ENCODE measurements around the gene PCDHB2.

DNA sequence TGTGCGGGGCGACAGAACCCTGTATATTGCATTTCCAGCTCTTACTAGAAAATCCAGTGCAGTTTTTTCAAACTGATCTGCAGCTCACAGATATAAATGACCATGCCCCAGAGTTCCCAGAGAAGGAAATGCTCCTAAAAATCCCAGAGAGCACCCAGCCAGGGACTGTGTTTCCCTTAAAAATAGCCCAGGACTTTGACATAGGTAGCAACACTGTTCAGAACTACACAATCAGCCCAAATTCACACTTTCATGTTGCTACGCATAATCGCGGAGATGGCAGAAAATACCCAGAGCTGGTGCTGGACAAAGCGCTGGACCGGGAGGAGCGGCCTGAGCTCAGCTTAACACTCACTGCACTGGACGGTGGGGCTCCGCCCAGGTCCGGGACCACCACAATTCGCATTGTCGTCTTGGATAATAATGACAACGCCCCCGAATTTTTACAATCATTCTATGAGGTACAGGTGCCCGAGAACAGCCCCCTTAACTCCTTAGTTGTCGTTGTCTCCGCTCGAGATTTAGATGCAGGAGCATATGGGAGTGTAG lies 41.4 kb downstream of the PCDHB2 start:
- no peak for TF ChIP-seq POLR2A (IDR thresholded peaks at IDR 0.05)
- TF ChIP-seq, protein P1, sequence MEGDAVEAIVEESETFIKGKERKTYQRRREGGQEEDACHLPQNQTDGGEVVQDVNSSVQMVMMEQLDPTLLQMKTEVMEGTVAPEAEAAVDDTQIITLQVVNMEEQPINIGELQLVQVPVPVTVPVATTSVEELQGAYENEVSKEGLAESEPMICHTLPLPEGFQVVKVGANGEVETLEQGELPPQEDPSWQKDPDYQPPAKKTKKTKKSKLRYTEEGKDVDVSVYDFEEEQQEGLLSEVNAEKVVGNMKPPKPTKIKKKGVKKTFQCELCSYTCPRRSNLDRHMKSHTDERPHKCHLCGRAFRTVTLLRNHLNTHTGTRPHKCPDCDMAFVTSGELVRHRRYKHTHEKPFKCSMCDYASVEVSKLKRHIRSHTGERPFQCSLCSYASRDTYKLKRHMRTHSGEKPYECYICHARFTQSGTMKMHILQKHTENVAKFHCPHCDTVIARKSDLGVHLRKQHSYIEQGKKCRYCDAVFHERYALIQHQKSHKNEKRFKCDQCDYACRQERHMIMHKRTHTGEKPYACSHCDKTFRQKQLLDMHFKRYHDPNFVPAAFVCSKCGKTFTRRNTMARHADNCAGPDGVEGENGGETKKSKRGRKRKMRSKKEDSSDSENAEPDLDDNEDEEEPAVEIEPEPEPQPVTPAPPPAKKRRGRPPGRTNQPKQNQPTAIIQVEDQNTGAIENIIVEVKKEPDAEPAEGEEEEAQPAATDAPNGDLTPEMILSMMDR (IDR thresholded peaks at IDR 0.05), result no peak

Measured in heart left ventricle (tissue), 13 donors.